NCI-H510A (cell line): ENCODE data around the gene MYNN.
"Not testable (repeated sequence)": the region's sequence is repeated elsewhere in the genome, so short reads cannot be mapped to it uniquely, and the experiment has no call there.

Experiments
- DNase-seq: peaks from one replicate; lab custom pipeline; 2025; lab: John Stamatoyannopoulos, UW

MYNN gene

DNA sequence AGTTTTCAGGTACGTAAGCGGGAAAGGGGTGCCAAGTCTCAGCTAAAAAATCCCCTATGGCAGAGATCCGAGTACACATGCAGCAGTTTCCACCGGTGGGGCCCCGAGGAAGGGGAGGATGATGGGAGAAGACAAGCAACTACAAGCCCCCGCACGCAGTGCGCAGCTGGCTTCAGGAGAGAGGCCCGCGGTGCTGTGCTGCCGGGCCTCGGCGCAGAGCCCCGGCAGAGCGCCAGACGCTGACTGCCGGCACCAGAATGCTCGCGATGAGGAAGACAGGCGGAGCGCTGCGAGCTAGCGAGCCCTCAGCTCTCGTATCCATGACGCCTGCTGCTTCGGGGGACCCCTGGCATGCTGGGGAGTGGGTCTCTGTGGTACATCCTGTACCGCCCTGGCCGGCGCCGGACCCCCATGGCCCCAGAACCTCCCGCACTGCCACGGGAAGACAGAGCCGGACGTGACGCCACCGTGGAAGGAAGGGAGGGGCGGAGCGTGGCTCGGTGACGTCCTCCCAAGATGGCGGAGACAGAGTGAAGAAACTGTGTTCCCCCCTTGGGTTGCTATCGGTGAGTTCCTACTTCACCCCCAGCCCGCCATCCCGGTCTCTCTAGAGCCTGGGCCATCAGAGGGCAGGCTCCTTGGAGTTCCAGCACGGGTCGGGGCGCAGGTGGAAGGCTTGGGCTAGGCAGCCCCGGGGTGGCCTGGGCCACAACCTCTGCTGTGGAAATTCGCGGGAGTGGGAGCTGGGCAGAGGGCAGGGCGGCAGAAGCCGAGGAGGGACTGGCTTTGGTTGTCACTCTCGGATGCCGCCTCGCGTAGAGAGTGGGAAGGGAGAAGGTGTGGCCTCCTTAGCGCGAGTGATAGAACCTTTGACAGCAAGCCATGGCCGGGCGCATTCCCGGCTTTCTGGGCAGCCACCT, at the start of gene MYNN:
MYNN (plus strand) TSS at position 500 of the 920 bp plus-strand sequence. CDS start 900 bp downstream, outside the sequence.
- peak; percentile 68 for DNase-seq

DNA sequence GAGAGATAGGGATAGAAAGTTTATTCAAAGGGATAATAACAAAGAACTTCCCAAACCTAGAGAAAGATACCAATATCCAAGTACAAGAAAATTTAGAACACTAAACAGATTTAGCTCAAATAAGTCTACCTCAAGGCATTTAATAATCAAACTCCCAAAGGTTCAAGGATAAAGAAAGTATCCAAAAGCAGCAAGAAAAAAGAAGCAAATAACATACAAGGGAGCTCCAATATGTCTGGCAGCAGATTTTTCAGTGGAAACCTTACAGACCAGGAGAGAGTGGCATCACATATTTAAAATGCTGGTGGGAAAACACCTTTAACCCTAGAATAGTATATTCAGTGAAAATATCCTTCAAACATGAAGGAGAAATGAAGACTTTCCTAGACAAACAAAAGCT, 41.3 kb upstream of the MYNN start:
- DNase-seq: not testable (repeated sequence)

GRCh38 chr3:169739067-169739466, 34.1 kb upstream of the MYNN start:
- DNase-seq: no peak

DNA sequence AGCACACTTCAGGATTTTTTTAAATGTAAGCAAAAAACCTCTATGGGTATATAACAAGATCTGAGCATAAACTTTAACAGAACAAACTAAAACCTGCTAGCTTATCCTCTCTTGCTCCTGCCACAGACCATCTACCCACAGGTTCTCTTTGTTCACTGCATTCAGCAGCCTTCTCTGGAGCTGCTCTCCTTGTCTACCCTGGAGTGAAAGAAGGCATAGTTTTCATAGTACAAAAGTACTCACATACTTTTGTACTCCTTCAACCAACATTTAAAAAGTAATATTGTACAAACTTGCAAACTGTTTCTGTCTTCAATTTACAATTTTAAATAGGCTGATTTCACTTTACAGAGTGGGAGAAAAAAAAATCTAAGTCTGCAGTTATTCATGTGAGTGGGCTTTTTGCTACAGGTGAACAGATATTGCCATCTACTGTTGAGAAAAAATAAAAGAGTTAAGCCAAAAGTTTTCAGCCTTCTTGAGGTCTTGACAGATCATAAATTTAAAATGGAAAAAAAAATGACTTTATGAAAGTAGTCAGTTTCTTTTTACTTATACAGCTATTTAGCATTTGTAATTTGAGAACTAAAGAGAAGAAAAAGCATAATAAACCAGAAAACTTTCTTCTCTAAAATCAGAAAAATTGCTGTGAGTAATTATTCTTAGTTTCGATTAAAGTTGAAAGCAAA, 28.7 kb upstream of the MYNN start:
- DNase-seq: no peak

DNA sequence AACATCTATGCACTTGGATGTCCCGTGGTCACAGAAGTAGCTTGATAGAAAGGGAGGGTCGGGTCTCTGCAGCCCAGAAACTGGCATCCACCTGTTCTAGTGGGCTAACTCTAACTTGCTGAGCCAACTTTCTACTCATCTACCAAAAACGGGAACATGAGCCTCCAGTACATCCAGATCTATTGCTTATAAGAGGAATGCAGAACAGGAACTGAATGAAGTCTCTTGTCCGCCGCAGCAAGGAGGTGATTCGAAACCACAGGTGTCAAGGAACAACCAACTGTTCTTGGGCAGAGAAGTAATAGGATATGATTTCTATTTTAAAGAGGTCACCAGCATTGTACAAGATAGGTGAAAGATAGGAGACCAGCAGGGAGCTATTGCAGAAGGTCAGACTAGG, 26.3 kb upstream of the MYNN start:
- no peak for DNase-seq

DNA sequence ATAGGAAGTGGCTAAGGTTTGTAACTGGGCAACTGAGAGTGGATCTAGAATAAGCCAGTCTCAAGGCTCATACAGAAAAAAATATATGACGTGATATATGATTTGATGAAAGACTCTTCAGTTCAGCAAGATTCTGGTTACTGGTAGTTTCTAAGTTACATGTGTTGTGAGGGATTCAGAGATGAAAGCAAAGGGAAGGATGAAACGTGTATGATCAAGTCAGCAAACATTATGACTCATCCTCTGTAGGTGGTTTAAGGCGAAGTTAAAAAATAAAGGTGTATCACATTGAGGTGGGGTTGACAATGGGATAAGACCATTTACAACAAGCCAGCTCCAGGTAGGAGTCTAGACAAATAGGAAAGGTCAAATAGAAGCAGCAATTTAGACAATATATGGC, 24.5 kb upstream of the MYNN start:
- no peak for DNase-seq

DNA sequence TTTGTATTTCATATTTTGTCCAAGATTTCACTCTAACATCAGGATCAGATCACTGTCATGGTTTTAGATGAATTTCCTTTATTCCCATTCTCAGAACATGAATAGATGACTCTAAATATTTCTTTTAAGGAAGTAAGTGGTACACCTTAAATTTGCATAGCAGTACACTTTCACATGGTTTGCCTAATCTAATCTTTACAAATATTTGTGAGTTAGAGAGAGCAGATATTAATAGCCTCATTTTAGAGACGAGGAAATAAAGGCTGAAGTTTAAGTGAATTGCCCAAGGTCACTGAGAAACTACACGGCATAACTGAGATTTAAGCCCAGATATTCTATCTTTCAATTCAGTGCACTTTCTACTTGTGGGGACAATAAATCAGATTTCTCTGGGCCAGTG, 22.5 kb upstream of the MYNN start:
- DNase-seq: no peak

- DNase-seq: no peak
These were observed 21.3 kb upstream of the MYNN start for GRCh38 chr3:169751875-169752274.

DNA sequence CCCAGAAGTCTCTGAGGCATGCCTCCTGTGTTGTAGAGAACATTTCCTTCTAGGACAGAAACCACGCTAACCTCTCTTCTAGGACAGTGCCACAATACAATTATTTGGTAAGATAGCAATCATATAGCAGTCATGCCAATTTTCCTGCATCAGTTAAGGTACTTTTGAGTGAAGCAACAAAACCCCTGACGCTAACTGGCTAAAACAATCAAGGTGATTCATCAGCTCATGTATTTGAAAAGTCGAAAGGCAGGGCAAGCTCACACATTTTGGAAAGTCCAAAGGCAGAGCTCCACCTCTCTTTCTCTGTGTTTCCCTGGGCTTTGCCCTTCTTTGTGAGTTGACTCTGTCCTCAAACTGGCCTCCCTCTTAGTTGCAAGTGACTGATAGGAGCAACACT, 18.5 kb upstream of the MYNN start:
- DNase-seq: no peak

- DNase-seq: no peak
These were observed 17.7 kb upstream of the MYNN start for GRCh38 chr3:169755488-169755887.

GRCh38 chr3:169758359-169758994, 14.7 kb upstream of the MYNN start:
- no peak for DNase-seq

- DNase-seq: no peak
These were observed 13.9 kb upstream of the MYNN start for GRCh38 chr3:169759256-169759655.

GRCh38 chr3:169760479-169760878, 12.7 kb upstream of the MYNN start:
- no peak for DNase-seq

DNA sequence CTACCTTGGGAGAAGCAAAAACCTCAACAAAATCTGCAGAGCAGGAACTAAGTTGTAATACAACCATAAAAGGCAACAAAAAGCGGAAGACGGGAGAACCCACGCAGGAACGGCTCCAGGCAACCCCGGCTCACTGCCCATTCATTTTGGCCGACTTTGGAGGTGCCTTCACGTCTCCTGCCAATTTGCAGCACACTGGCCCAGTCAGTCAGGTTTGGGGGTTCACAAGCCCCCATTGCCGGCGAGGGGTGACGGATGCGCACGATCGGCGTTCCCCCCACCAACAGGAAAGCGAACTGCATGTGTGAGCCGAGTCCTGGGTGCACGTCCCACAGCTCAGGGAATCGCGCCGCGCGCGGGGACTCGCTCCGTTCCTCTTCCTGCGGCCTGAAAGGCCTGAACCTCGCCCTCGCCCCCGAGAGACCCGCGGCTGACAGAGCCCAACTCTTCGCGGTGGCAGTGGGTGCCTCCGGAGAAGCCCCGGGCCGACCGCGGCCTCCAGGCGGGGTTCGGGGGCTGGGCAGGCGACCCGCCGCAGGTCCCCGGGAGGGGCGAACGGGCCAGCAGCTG, 8.8 kb upstream of the MYNN start:
- DNase-seq: no peak

DNA sequence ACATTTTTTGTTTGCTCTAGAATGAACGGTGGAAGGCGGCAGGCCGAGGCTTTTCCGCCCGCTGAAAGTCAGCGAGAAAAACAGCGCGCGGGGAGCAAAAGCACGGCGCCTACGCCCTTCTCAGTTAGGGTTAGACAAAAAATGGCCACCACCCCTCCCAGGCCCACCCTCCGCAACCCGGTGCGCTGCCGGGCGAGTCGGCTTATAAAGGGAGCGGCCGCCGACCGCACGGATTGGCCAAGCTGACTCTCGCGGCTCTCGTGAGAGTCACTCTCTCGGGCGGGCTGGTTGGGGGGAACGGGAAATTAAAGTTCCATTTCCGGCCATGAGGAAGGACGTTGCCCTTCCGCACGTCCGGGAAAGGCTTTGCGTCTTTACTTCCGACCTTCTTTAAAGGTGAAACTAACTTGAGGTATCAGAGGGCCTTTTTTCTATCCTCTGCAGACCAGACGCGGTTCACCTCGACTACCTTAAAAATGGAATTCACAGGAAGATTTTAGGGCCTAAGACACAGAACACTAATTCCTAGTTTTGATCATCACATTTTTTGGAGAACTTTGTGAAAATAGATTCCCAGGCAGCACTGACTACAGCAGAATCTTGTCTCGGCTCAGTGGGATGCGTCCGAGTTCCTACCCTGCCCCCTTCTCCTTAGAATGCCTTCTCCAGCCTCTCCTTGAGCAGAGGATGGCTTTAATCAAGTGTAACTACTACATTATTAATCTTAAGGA, 8.1 kb upstream of the MYNN start, which contains the start of gene TERC:
TERC (minus strand) TSS at position 179 of the 731 bp plus-strand sequence.
- peak; percentile 90 for DNase-seq

DNA sequence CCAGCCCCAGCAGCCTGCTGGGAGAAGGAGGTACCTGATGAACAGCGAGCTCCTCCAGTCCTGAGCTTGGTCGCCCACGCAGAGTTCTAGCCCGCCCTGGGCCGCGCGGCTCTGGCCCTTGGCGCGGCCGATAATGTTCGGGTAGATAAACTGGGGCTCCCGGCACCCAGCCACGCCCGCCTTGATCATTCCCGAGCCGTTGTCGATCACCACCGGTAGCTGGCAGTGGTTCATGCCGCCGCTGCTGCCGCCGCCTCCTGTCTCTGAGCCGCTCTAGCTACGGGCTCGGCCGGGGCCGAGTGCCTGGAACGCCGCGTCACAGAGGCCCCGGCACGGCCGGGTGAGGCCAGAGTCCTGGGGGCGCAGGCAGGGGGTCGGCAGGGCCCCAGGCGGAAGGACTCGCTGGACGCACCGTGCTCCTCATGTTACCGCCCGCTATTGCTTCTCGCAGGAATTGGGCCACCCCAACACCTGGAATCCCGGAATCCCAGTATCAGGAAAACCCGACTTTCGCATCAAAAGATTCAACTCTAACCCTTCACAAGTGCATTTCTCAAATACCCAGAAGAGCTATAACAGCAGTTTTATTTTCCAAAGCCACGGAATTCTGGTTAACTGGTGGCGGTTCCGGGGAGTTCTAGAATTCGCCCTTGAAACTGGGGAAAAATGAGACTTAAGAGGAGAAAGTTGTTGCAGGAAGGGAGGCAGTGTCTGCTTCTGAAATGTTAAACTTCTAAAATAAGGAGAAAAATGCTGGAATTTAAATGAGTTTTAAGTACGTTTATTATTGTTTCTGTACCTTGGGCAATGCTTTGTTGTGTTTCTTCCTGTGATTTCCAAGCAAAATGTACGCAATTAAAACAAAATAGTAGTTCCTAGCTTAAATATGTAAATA, 3.7 kb upstream of the MYNN start, which contains the start of gene ACTRT3:
ACTRT3 (minus strand) TSS at position 275 of the 895 bp plus-strand sequence; CDS start at position 234, 41 bp downstream.
- DNase-seq: peak; percentile 73

- DNase-seq: peak; percentile 59
These were observed 1.5 kb upstream of the MYNN start for GRCh38 chr3:169771497-169772304.

GRCh38 chr3:169772305-169772896, 795 bp upstream of the MYNN start:
- DNase-seq: peak; percentile 61

GRCh38 chr3:169774186-169774585, 990 bp downstream of the MYNN start:
- DNase-seq: no peak
